ENCODE measurements around the gene NFAT5.

Gene NFAT5

DNA sequence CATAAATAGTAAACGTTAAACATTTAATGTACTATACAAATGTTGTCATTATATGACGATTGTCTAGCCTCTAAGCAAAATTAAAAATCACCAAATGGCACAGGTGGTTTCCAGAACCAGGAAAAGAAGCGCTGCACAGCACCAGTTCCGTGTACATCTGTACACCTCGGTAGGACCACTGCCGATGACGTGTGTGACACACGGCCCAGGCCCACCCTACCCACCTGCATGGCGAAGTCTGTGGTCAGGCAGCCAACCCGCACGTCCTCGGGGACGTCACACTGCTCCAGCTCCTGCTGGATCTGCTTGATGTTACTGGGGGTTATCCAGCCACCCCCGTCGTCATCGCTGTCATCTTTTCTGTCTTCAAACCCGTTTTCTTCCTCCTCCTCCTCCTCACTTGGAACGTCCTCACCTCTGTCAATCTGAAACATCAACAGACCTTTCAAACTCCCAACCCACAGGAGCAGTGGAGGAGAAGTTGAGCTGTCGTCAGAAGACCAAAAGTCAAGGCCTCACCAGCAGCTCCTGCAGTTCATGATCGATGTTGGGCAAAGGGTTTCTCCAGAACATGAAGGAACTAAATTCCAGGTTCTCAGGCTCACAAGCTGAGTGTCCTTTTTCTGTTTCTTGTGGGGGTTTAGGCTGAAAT is 183.1 kb downstream of the NFAT5 start:
- DNase-seq = no peak
- H3K4me1 ChIP-seq = no peaks in the 10 kb centered on the region

DNA sequence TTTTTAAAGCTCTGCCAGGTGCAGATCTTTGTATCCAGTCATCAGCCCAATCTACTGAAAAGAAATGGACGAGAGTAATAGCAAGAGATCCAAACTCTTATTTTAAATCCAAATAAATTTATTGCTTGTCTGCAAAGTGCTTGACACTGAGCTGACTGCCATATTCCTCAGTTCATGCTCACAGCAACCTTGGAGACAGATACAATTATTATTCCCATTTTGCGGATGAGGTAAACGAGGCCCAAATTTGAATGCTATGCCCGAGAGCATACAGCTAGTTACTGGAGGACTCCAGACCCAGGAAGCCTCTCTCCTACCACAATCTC is 188.3 kb downstream of the NFAT5 start:
- Histone ChIP-seq H3K4me3 (ENCODE audit: low read depth, low read length) (peak overlapping the region; percentile 87), H3K9me3 (no peaks in the 10 kb centered on the region), H3K27me3 (no peaks in the 10 kb centered on the region), H3K4me1 (no peaks in the 10 kb centered on the region), H3K36me3 (peaks cover 38% of the 10 kb centered on the region)
- DNase-seq = no peak
- TF ChIP-seq CTCF (IDR thresholded peaks at IDR 0.05; ENCODE audit: low read depth, low read length) = no peak

More for the DNA sequence above, 183.1 kb downstream of the NFAT5 start:
- H3K27me3 ChIP-seq = no peaks in the 10 kb centered on the region
- no peak overlapping the region for H3K4me3 ChIP-seq (ENCODE audit: low read depth, low read length)
- no peaks in the 10 kb centered on the region for H3K9me3 ChIP-seq
- H3K36me3 ChIP-seq = peaks cover 87% of the 10 kb centered on the region
- TF ChIP-seq CTCF (IDR thresholded peaks at IDR 0.05; ENCODE audit: low read depth, low read length) = no peak

Data from BE2C (cell line).